ENCODE data around the gene FBL.

The FBL gene

DNA sequence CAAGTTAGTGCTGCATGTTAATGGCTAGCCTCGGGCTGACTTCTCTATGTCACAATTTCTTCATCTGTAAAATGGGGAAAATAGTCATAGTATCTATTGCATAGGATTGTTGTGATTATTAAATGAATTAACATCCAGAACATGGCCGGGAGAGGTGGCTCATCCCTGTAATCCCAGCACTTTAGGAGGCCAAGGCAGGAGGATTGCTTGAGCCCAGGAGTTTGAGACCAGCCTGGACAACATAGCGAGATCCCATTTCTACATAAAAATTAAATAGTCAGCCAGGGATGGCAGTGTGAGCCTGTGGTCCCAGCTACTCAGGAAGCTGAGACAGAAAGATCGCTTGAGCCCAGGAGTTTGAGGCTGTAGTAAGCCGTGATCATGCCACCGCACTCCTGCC lies 21.8 kb upstream of the FBL start:
- no peaks in the 10 kb centered on the region for H3F3A ChIP-seq (ENCODE audit: insufficient read depth, low read length)
- H2AFZ ChIP-seq (ENCODE audit: low read length), result no peak overlapping the region
- TF ChIP-seq, protein P1, sequence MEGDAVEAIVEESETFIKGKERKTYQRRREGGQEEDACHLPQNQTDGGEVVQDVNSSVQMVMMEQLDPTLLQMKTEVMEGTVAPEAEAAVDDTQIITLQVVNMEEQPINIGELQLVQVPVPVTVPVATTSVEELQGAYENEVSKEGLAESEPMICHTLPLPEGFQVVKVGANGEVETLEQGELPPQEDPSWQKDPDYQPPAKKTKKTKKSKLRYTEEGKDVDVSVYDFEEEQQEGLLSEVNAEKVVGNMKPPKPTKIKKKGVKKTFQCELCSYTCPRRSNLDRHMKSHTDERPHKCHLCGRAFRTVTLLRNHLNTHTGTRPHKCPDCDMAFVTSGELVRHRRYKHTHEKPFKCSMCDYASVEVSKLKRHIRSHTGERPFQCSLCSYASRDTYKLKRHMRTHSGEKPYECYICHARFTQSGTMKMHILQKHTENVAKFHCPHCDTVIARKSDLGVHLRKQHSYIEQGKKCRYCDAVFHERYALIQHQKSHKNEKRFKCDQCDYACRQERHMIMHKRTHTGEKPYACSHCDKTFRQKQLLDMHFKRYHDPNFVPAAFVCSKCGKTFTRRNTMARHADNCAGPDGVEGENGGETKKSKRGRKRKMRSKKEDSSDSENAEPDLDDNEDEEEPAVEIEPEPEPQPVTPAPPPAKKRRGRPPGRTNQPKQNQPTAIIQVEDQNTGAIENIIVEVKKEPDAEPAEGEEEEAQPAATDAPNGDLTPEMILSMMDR (IDR thresholded peaks at IDR 0.05; ENCODE audit: low read length), result no peak
- TF ChIP-seq EZH2 (optimal IDR thresholded peaks at IDR 0.05; ENCODE audit: low read depth, low read length) (no peak), EZH2phosphoT487 (IDR thresholded peaks at IDR 0.05; ENCODE audit: low read length) (no peak)
- DNase-seq, result no peak
- H3K27ac ChIP-seq (ENCODE audit: low read length), result no peak overlapping the region
- H3K36me3 ChIP-seq (replicated peaks; ENCODE audit: insufficient read depth, low read length), result no peaks in the 10 kb centered on the region
- no peak overlapping the region for H3K4me2 ChIP-seq (ENCODE audit: low read depth, low read length)
- H3K4me3 ChIP-seq (ENCODE audit: low read length), result no peak overlapping the region
- no peaks in the 10 kb centered on the region for H3K4me1 ChIP-seq (ENCODE audit: low read length)
- no peaks in the 10 kb centered on the region for H3K9me3 ChIP-seq (replicated peaks; ENCODE audit: insufficient read depth, low read length)
- no peaks in the 10 kb centered on the region for H4K20me1 ChIP-seq (ENCODE audit: insufficient read depth, low read length)
- H3K9me2 ChIP-seq (replicated peaks; ENCODE audit: insufficient read depth, low read length), result no peaks in the 10 kb centered on the region
- no peaks in the 10 kb centered on the region for H3K79me2 ChIP-seq (ENCODE audit: low read length)
- H3K27me3 ChIP-seq (replicated peaks; ENCODE audit: insufficient read depth, low read length), result peaks cover 4% of the 10 kb centered on the region; the same call in 1 of the 2 replicates
- H3K9ac ChIP-seq (ENCODE audit: low read length), result no peak overlapping the region

DNA sequence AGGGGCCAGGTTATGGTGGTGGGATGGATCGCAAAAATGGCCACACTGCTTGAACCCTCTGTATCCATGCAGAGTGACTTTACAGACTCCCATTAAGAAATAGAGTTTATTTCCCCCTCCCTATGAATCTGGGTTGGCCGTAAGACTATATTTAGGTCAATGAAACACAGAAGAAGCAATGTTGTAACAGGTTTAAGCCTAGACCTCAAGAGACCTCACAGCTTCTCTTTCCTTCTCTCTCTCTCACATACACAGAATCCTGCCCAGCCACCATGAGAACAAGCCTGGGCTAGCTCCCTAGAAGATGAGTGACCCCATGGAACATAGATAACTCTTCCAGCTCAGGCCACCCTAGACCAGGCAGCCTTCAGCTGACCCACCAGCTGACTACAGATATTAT lies 21.0 kb upstream of the FBL start:
- no peak for DNase-seq
- H3K4me3 ChIP-seq (ENCODE audit: low read length), result no peak overlapping the region
- no peaks in the 10 kb centered on the region for H3K36me3 ChIP-seq (replicated peaks; ENCODE audit: insufficient read depth, low read length)
- H3K27ac ChIP-seq (ENCODE audit: low read length), result no peak overlapping the region
- 0 out of 2 replicates have a peak, but pooled peaks cover 4% of the 10 kb centered on the region for H3K27me3 ChIP-seq (replicated peaks; ENCODE audit: insufficient read depth, low read length)
- TF ChIP-seq EZH2 (optimal IDR thresholded peaks at IDR 0.05; ENCODE audit: low read depth, low read length), result no peak
- TF ChIP-seq, protein P1 (IDR thresholded peaks at IDR 0.05; ENCODE audit: low read length), result no peak
- no peak for TF ChIP-seq EZH2phosphoT487 (IDR thresholded peaks at IDR 0.05; ENCODE audit: low read length)
- H3K79me2 ChIP-seq (ENCODE audit: low read length), result no peaks in the 10 kb centered on the region
- no peaks in the 10 kb centered on the region for H3F3A ChIP-seq (ENCODE audit: insufficient read depth, low read length)
- H3K9ac ChIP-seq (ENCODE audit: low read length), result no peak overlapping the region
- H3K9me2 ChIP-seq (replicated peaks; ENCODE audit: insufficient read depth, low read length), result no peaks in the 10 kb centered on the region
- no peak overlapping the region for H2AFZ ChIP-seq (ENCODE audit: low read length)
- no peaks in the 10 kb centered on the region for H3K4me1 ChIP-seq (ENCODE audit: low read length)
- no peaks in the 10 kb centered on the region for H4K20me1 ChIP-seq (ENCODE audit: insufficient read depth, low read length)
- no peaks in the 10 kb centered on the region for H3K9me3 ChIP-seq (replicated peaks; ENCODE audit: insufficient read depth, low read length)
- H3K4me2 ChIP-seq (ENCODE audit: low read depth, low read length), result no peak overlapping the region

DNA sequence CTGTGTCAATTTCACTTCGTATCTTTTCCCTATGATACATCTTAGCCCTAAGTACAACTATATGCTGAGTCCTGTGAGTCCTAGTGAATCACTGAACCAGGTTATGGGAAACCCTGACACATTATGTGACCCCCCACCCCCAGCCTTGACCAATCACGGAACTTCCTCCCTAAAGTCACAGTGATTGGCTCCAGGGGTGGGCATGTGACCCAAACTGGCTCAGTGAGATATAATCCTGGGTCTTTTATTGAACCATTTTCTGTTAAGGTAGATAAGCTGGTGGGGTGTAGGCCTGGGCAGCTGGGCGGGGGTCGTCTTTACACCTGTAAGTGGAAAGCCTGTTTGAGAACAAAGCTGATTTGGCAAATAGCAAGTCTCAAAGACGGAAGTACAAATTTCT lies 19.8 kb upstream of the FBL start:
- H3K9ac ChIP-seq (ENCODE audit: low read length), result no peak overlapping the region
- no peak for DNase-seq
- no peaks in the 10 kb centered on the region for H3K4me1 ChIP-seq (ENCODE audit: low read length)
- H3F3A ChIP-seq (ENCODE audit: insufficient read depth, low read length), result no peaks in the 10 kb centered on the region
- no peaks in the 10 kb centered on the region for H3K9me3 ChIP-seq (replicated peaks; ENCODE audit: insufficient read depth, low read length)
- no peaks in the 10 kb centered on the region for H3K27me3 ChIP-seq (replicated peaks; ENCODE audit: insufficient read depth, low read length)
- no peak overlapping the region for H2AFZ ChIP-seq (ENCODE audit: low read length)
- H3K79me2 ChIP-seq (ENCODE audit: low read length), result no peaks in the 10 kb centered on the region
- no peak for TF ChIP-seq EZH2 (optimal IDR thresholded peaks at IDR 0.05; ENCODE audit: low read depth, low read length)
- TF ChIP-seq, protein P1 (IDR thresholded peaks at IDR 0.05; ENCODE audit: low read length), result no peak
- no peak for TF ChIP-seq EZH2phosphoT487 (IDR thresholded peaks at IDR 0.05; ENCODE audit: low read length)
- no peak overlapping the region for H3K4me2 ChIP-seq (ENCODE audit: low read depth, low read length)
- H3K27ac ChIP-seq (ENCODE audit: low read length), result no peak overlapping the region
- H3K4me3 ChIP-seq (ENCODE audit: low read length), result no peak overlapping the region
- no peaks in the 10 kb centered on the region for H3K9me2 ChIP-seq (replicated peaks; ENCODE audit: insufficient read depth, low read length)
- no peaks in the 10 kb centered on the region for H3K36me3 ChIP-seq (replicated peaks; ENCODE audit: insufficient read depth, low read length)
- no peaks in the 10 kb centered on the region for H4K20me1 ChIP-seq (ENCODE audit: insufficient read depth, low read length)

Data from MM.1S (cell line).